ENCODE results near the gene HUS1B. TPM values are rescaled to one million over a fixed set of nuclear protein-coding genes. Genes with fewer than 3 reads are reported as not detected.

Gene HUS1B
- total and polyA plus RNA-seq, 9 donors, result 0.46 to 3.6 (median 1.00) TPM; not detected in 1

DNA sequence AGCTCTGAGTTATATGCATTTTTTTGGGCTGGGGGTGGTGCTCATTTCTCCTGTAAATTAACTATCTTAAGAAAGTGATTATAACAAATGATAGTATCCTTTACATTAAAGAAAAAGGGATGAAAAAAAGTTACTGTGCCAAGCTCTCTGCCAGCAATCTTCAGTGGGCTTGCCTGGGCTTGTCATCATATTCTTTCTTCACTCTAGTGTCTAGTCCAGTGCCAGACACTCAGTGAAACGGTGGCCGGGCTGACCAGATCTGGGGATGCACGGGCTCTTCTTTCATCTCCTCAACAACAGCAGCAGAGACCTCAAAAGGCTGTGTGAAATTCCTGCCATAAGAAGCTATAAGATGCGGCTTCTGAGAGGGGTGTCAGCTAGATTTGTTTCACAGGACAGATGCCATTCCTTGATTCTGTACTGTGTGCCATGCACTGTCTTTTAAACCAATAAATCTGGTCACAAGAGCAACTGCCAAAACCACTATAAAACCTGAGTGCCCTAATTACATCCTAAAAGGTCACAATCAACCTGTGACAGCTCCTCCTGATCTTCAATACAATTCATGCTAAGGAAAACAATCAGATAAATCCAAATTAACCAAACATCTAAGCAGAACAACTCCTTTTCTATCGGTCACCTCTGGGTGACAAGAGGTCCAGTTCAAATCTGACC, 23.9 kb upstream of the HUS1B start:
- 96 to 97% (median 96%) methylated on average over 5 of the region's 5 CpGs for WGBS, 3 donors

GRCh38 chr6:680251-680650, 23.4 kb upstream of the HUS1B start:
- no peak overlapping the region for H3K27ac ChIP-seq
- intact Hi-C loops (cut with DNase I), result no loop called here
- WGBS, 3 donors, result 81 to 86% (median 84%) methylated on average over 2 of the region's 2 CpGs

More for the DNA sequence above, 23.9 kb upstream of the HUS1B start:
- no peaks in the 10 kb centered on the region for H3K9me3 ChIP-seq
- no peaks in the 10 kb centered on the region for H3K36me3 ChIP-seq
- no peak overlapping the region for H3K4me3 ChIP-seq
- H3K27ac ChIP-seq, result no peak overlapping the region
- peaks cover 2% of the 10 kb centered on the region for H3K4me1 ChIP-seq (ENCODE audit: insufficient read depth)
- intact Hi-C loops (cut with DNase I), result no loop called here
- no peak for DNase-seq
- no peaks in the 10 kb centered on the region for H3K27me3 ChIP-seq
- TF ChIP-seq, protein P1, sequence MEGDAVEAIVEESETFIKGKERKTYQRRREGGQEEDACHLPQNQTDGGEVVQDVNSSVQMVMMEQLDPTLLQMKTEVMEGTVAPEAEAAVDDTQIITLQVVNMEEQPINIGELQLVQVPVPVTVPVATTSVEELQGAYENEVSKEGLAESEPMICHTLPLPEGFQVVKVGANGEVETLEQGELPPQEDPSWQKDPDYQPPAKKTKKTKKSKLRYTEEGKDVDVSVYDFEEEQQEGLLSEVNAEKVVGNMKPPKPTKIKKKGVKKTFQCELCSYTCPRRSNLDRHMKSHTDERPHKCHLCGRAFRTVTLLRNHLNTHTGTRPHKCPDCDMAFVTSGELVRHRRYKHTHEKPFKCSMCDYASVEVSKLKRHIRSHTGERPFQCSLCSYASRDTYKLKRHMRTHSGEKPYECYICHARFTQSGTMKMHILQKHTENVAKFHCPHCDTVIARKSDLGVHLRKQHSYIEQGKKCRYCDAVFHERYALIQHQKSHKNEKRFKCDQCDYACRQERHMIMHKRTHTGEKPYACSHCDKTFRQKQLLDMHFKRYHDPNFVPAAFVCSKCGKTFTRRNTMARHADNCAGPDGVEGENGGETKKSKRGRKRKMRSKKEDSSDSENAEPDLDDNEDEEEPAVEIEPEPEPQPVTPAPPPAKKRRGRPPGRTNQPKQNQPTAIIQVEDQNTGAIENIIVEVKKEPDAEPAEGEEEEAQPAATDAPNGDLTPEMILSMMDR (IDR thresholded peaks at IDR 0.05), result no peak
- TF ChIP-seq EP300 (IDR thresholded peaks at IDR 0.05), result no peak
- no peak for TF ChIP-seq POLR2A (IDR thresholded peaks at IDR 0.05)

DNA sequence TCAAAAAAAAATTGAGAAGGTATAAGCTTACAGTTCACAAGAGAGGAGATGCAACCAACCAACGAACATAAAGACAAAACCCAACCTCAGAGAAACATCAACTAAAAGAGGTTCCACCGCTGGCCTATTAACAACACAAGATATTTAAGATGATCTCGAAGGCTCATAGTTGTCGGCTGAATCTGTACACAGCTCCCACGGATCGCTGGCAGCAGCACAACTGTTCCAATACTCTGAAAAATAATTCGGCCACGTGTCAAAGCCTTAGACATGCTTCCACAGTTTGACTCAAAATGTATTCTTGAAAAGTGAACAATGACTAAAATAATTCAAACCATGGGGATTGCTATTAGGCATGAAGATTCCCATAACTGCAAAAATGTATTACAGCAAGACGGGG, 22.4 kb upstream of the HUS1B start:
- WGBS, 3 donors, result 71 to 80% (median 74%) methylated on average over 9 of the region's 9 CpGs
- intact Hi-C loops (cut with DNase I), result no loop called here
- Histone ChIP-seq H3K36me3 (no peaks in the 10 kb centered on the region), H3K27me3 (no peaks in the 10 kb centered on the region), H3K4me1 (ENCODE audit: insufficient read depth) (peaks cover 3% of the 10 kb centered on the region), H3K4me3 (no peak overlapping the region), H3K27ac (no peak overlapping the region), H3K9me3 (no peaks in the 10 kb centered on the region)
- TF ChIP-seq POLR2A (IDR thresholded peaks at IDR 0.05) (no peak), EP300 (IDR thresholded peaks at IDR 0.05) (no peak)
- TF ChIP-seq, protein P1 (IDR thresholded peaks at IDR 0.05), result no peak
- no peak for DNase-seq

More at GRCh38 chr6:680251-680650, 23.4 kb upstream of the HUS1B start:
- TF ChIP-seq POLR2A (IDR thresholded peaks at IDR 0.05) (no peak), EP300 (IDR thresholded peaks at IDR 0.05) (no peak)
- TF ChIP-seq, protein P1 (IDR thresholded peaks at IDR 0.05), result no peak
- Histone ChIP-seq H3K36me3 (no peaks in the 10 kb centered on the region), H3K4me3 (no peak overlapping the region), H3K4me1 (ENCODE audit: insufficient read depth) (peaks cover 2% of the 10 kb centered on the region), H3K27me3 (no peaks in the 10 kb centered on the region), H3K9me3 (no peaks in the 10 kb centered on the region)
- no peak for DNase-seq

DNA sequence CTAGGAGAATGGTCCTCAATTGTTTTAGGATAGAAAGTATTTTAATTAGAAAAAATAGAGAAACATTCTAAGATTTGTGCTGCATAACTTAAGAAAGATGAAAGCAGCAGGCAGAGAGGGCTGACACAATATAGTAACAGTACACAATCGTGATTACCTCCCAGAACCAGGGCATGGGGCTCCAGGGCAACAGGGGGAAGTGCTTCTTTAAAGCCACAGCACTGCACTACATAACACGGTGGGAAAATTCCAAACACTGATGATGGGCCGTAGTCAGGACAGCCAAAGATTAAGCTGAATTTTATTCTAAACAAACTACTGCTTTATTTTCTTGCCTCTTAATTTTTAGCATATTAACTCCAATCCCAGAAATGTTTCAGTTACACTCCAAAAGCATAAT, 21.6 kb upstream of the HUS1B start:
- Histone ChIP-seq H3K36me3 (no peaks in the 10 kb centered on the region), H3K9me3 (no peaks in the 10 kb centered on the region), H3K4me1 (ENCODE audit: insufficient read depth) (peaks cover 1% of the 10 kb centered on the region), H3K4me3 (no peak overlapping the region), H3K27me3 (no peaks in the 10 kb centered on the region), H3K27ac (no peak overlapping the region)
- intact Hi-C loops (cut with DNase I), result no loop called here
- TF ChIP-seq, protein P1 (IDR thresholded peaks at IDR 0.05), result no peak
- TF ChIP-seq POLR2A (IDR thresholded peaks at IDR 0.05), result no peak
- no peak for TF ChIP-seq EP300 (IDR thresholded peaks at IDR 0.05)
- WGBS, 3 donors, result 22 to 42% (median 38%) methylated on average over 3 of the region's 3 CpGs
- no peak for DNase-seq
